ENCODE measurements around the gene ZBTB7C.

The ZBTB7C gene

GRCh38 chr18:48046843-48047242 lies 362.3 kb downstream of the ZBTB7C start:
- no peak for DNase-seq

- no peak for DNase-seq
Observed at GRCh38 chr18:48045744-48046143, 363.4 kb downstream of the ZBTB7C start.

GRCh38 chr18:48044944-48045343 lies 364.2 kb downstream of the ZBTB7C start:
- no peak for DNase-seq

GRCh38 chr18:48043166-48043565 lies 366.0 kb downstream of the ZBTB7C start:
- DNase-seq = no peak

GRCh38 chr18:48042431-48042830 lies 366.8 kb downstream of the ZBTB7C start:
- DNase-seq = no peak

- DNase-seq = no peak
Observed at GRCh38 chr18:48040457-48041110, 368.6 kb downstream of the ZBTB7C start.

- DNase-seq = no peak
Observed at GRCh38 chr18:48039769-48040215, 369.4 kb downstream of the ZBTB7C start.

- DNase-seq = no peak
Observed at GRCh38 chr18:48038636-48039035, 370.5 kb downstream of the ZBTB7C start.

GRCh38 chr18:48037481-48038271 lies 371.5 kb downstream of the ZBTB7C start:
- DNase-seq = peak; percentile 28

GRCh38 chr18:48036641-48037421 lies 372.4 kb downstream of the ZBTB7C start:
- peak; percentile 68 for DNase-seq

- DNase-seq = no peak
Observed at GRCh38 chr18:48036226-48036625, 373.0 kb downstream of the ZBTB7C start.

- no peak for DNase-seq
Observed at GRCh38 chr18:48035556-48035860, 373.7 kb downstream of the ZBTB7C start.

- no peak for DNase-seq
Observed at GRCh38 chr18:48034651-48035555, 374.3 kb downstream of the ZBTB7C start.

GRCh38 chr18:48033790-48034650 lies 375.2 kb downstream of the ZBTB7C start:
- DNase-seq = no peak

- no peak for DNase-seq
Observed at GRCh38 chr18:48032876-48033789, 376.1 kb downstream of the ZBTB7C start.

GRCh38 chr18:48031641-48032040 lies 377.5 kb downstream of the ZBTB7C start:
- DNase-seq = no peak

GRCh38 chr18:48030616-48031480 lies 378.3 kb downstream of the ZBTB7C start:
- DNase-seq = peak; percentile 80

- DNase-seq = no peak
Observed at GRCh38 chr18:48029296-48029986, 379.7 kb downstream of the ZBTB7C start.

- no peak for DNase-seq
Observed at GRCh38 chr18:48028696-48029095, 380.5 kb downstream of the ZBTB7C start.
